Caki2 (cell line): ENCODE data around the gene SKI. TPM values are rescaled to one million over a fixed set of nuclear protein-coding genes. Genes with fewer than 3 reads are reported as not detected.

Experiments used
- DNase-seq: peaks from one replicate; pipeline ENCODE4 v3.0.0-alpha.2; 2015; ENCODE audit warnings: low read depth
- in situ Hi-C: cut with HindIII; loops from 2 replicates; pipeline ENCODE4 v1.10.0; 2016; ENCODE audit warnings: low sequenced_read_pairs, low pct_unique_long_range_greater_than_20kb, mixed read lengths
- total RNA-seq: library from RNA; depleted of rRNA; stranded (reverse); fragments of >200 nt; shearing (Covaris generic); gene quantifications from 2 replicates; pipeline ENCODE4 v1.2.3, GENCODE V29; 2014; ENCODE audit warnings: low replicate concordance

SKI gene
- total RNA-seq, 1 experiment from 2014 or later, result 5.6 TPM

- in situ Hi-C loops, result no loop called here
- no peak for DNase-seq
Observed at GRCh38 chr1:2304921-2305681, 77.0 kb downstream of the SKI start.

GRCh38 chr1:2306151-2306978 is 78.2 kb downstream of the SKI start:
- DNase-seq, result no peak
- in situ Hi-C loops, result no loop called here

GRCh38 chr1:2307064-2307605 is 79.0 kb downstream of the SKI start:
- DNase-seq, result no peak
- in situ Hi-C loops, result no loop called here

- in situ Hi-C loops, result no loop called here
- DNase-seq, result no peak
Observed at GRCh38 chr1:2307972-2308371, 79.9 kb downstream of the SKI start.

GRCh38 chr1:2308844-2309243 is 80.7 kb downstream of the SKI start:
- in situ Hi-C loops, result no loop called here
- no peak for DNase-seq

GRCh38 chr1:2310332-2311183 is 82.4 kb downstream of the SKI start:
- DNase-seq, result no peak
- in situ Hi-C loops, result no loop called here

- in situ Hi-C loops, result no loop called here
- no peak for DNase-seq
Observed at GRCh38 chr1:2311184-2312032, 83.3 kb downstream of the SKI start.

GRCh38 chr1:2312160-2312514 is 84.0 kb downstream of the SKI start:
- DNase-seq, result no peak
- in situ Hi-C loops, result no loop called here

- in situ Hi-C loops, result no loop called here
- DNase-seq, result no peak
Observed at GRCh38 chr1:2312515-2313301, 84.6 kb downstream of the SKI start.

GRCh38 chr1:2313651-2314261 is 85.6 kb downstream of the SKI start:
- in situ Hi-C loops, result no loop called here
- DNase-seq, result no peak

GRCh38 chr1:2314273-2314802 is 86.2 kb downstream of the SKI start:
- no peak for DNase-seq
- in situ Hi-C loops, result no loop called here

- in situ Hi-C loops, result no loop called here
- DNase-seq, result no peak
Observed at GRCh38 chr1:2314803-2315673, 86.9 kb downstream of the SKI start.

GRCh38 chr1:2315674-2316450 is 87.7 kb downstream of the SKI start:
- in situ Hi-C loops, result no loop called here
- no peak for DNase-seq

- no peak for DNase-seq
Observed at GRCh38 chr1:2316451-2316961, 88.4 kb downstream of the SKI start.

More at GRCh38 chr1:2316451-2316961, 88.4 kb downstream of the SKI start:
- in situ Hi-C loops, result no loop called here
